Cardiac muscle cell (in vitro differentiated cells and primary cell): ENCODE results near the gene OPHN1. TPM values are rescaled to one million over a fixed set of nuclear protein-coding genes. Genes with fewer than 3 reads are reported as not detected.
"Not testable (repeated sequence)": the region's sequence is repeated elsewhere in the genome, so short reads cannot be mapped to it uniquely, and the experiment has no call there.

Experiments
- DNase-seq, 2 donors: peaks; one replicate each; pipeline versions ENCODE4 v3.0.0 to v3.0.0-alpha.2; 2010 to 2017; ENCODE audit warnings: low read depth in 1 of 2, low spot score in 1 of 2
- H3K27ac ChIP-seq: fragments of 200-600 bp; sonication (generic); 2 replicates; pipeline ENCODE4 v1.5.1; 2016
- H3K27me3 ChIP-seq: fragments of 200-600 bp; sonication (generic); 2 replicates; pipeline ENCODE4 v1.6.0; 2016; ENCODE audit warnings: control low read depth
- H3K36me3 ChIP-seq: fragments of 200-600 bp; sonication (generic); 2 replicates; pipeline ENCODE4 v1.5.1; 2016; ENCODE audit warnings: control low read depth
- H3K4me1 ChIP-seq: fragments of 200-600 bp; sonication (generic); 2 replicates; pipeline ENCODE4 v1.8.1; 2017; ENCODE audit warnings: low read depth, mild to moderate bottlenecking, mixed run types
- H3K4me3 ChIP-seq: fragments of 200-600 bp; sonication (generic); 2 replicates; pipeline ENCODE4 v1.5.1; 2016; ENCODE audit warnings: mild to moderate bottlenecking
- H3K9me3 ChIP-seq: fragments of 200-600 bp; sonication (generic); 2 replicates; pipeline ENCODE4 v1.5.1; 2017; ENCODE audit warnings: low read depth, mild to moderate bottlenecking, control low read depth
- CTCF ChIP-seq: IDR thresholded peaks from 2 replicates; pipeline ENCODE4 v1.5.1; 2012; ENCODE audit warnings: low read depth, mild to moderate bottlenecking, low read length
- polyA plus RNA-seq: library from polyadenylated mRNA; unstranded; fragments of >200 nt; fragmentation: Nextera tagmentation; extraction: Ambion mirVana; gene quantifications from 2 replicates; pipeline ENCODE4 v1.2.1, GENCODE V29; 2016
- total RNA-seq: library from RNA; depleted of rRNA; stranded (reverse); fragments of >200 nt; gene quantifications from 2 replicates; pipeline ENCODE4 v1.2.3, GENCODE V29; 2016

The OPHN1 gene
- total and polyA plus RNA-seq, 2 experiments from 2014 or later = 2.4 to 4.7 TPM

GRCh38 chrX:68402094-68402493 is 31.2 kb downstream of the OPHN1 start:
- Histone ChIP-seq H3K4me3 (no peak overlapping the region), H3K27ac (no peak overlapping the region), H3K4me1 (no peaks in the 10 kb centered on the region), H3K27me3 (no peaks in the 10 kb centered on the region), H3K36me3 (no peaks in the 10 kb centered on the region), H3K9me3 (no peaks in the 10 kb centered on the region)
- TF ChIP-seq CTCF = no peak
- no peak for DNase-seq

- DNase-seq = no peak
- H3K27ac ChIP-seq = no peak overlapping the region
- H3K9me3 ChIP-seq = no peaks in the 10 kb centered on the region
- H3K27me3 ChIP-seq = no peaks in the 10 kb centered on the region
- H3K4me3 ChIP-seq = no peak overlapping the region
- no peak for TF ChIP-seq CTCF
- no peaks in the 10 kb centered on the region for H3K4me1 ChIP-seq
- H3K36me3 ChIP-seq = no peaks in the 10 kb centered on the region
Observed at GRCh38 chrX:68398291-68398690, 35.0 kb downstream of the OPHN1 start.

GRCh38 chrX:68396953-68397352 is 36.3 kb downstream of the OPHN1 start:
- no peaks in the 10 kb centered on the region for H3K36me3 ChIP-seq
- no peaks in the 10 kb centered on the region for H3K9me3 ChIP-seq
- H3K4me3 ChIP-seq = no peak overlapping the region
- H3K27me3 ChIP-seq = no peaks in the 10 kb centered on the region
- H3K27ac ChIP-seq = no peak overlapping the region
- H3K4me1 ChIP-seq = no peaks in the 10 kb centered on the region
- no peak for TF ChIP-seq CTCF
- DNase-seq = peak in 1 of 2 donors; percentile 49

- not testable (repeated sequence) for H3K9me3 ChIP-seq, H3K4me3 ChIP-seq, H3K36me3 ChIP-seq, H3K4me1 ChIP-seq, H3K27me3 ChIP-seq, DNase-seq, H3K27ac ChIP-seq
Observed at GRCh38 chrX:68389419-68389960, 43.8 kb downstream of the OPHN1 start.

GRCh38 chrX:68387776-68388175 is 45.5 kb downstream of the OPHN1 start:
- no peaks in the 10 kb centered on the region for H3K9me3 ChIP-seq
- no peak overlapping the region for H3K27ac ChIP-seq
- no peaks in the 10 kb centered on the region for H3K27me3 ChIP-seq
- H3K4me3 ChIP-seq = no peak overlapping the region
- no peak for TF ChIP-seq CTCF
- peak in 1 of 2 donors; percentile 3 for DNase-seq
- H3K36me3 ChIP-seq = no peaks in the 10 kb centered on the region
- H3K4me1 ChIP-seq = no peaks in the 10 kb centered on the region

- Histone ChIP-seq H3K9me3 (no peaks in the 10 kb centered on the region), H3K4me1 (no peaks in the 10 kb centered on the region), H3K27me3 (no peaks in the 10 kb centered on the region), H3K36me3 (no peaks in the 10 kb centered on the region), H3K27ac (no peak overlapping the region), H3K4me3 (no peak overlapping the region)
- DNase-seq = no peak
- TF ChIP-seq CTCF = no peak
Observed at GRCh38 chrX:68383540-68383939, 49.8 kb downstream of the OPHN1 start.

- not testable (repeated sequence) for H3K27me3 ChIP-seq, H3K4me3 ChIP-seq, H3K36me3 ChIP-seq, H3K27ac ChIP-seq, H3K4me1 ChIP-seq, H3K9me3 ChIP-seq, DNase-seq
Observed at GRCh38 chrX:68377579-68377978, 55.7 kb downstream of the OPHN1 start.
